NCI-H748 (cell line): ENCODE measurements around the gene SCRT2.
A peak's percentile ranks its signal among the peaks of the same experiment; 100 is the strongest.
"Not testable (repeated sequence)": the region's sequence is repeated elsewhere in the genome, so short reads cannot be mapped to it uniquely, and the experiment has no call there.

Experiments
- DNase-seq: peaks from one replicate; lab custom pipeline; 2025; ENCODE audit not compliant: unreplicated experiment; lab: John Stamatoyannopoulos, UW

SCRT2 gene

DNA sequence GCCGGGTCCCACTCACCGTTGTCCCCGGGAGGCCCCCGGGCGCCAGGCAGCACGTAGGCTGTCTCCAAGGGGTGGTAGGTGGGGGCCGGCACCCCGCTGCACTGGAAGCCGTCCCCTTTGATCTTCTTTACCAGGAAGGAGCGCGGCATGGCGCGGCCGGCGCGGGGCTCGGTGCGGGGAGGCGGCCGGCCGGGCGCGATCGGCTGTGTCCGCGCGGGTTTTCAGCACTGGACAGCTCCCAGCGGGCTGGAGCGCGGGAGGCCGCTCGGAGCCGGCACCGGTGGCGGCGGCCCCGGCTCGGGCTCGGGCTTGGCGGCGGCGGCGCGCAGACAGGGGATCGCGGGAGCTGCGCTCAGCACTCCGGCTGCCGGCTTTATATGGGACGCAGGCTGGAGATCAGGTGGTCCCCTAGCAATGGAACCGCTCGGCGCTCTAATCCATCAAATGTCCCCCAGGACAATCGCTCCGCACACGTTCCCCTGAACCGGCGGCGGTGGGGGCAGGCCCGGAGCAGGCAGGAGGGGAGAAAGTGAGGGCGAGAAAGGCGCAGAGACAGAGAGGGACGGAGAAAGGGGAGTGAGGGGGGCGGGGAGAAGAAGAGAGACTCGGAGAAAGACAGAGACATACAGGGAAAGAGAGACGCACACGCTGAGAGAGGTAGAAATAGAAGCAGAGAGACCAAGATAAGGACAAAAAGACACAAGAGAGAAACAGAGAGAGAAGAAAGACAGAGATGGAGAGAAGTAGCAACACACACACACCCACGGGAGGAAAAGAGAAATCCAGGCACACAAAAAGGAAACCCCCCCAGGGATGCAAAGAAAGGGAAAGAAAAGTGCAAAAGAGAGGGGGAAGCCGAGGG lies at the start of gene SCRT2:
SCRT2 (minus strand) TSS at position 350 of the 862 bp plus-strand sequence; CDS start at position 149, 201 bp downstream.
- DNase-seq, result peak; percentile 75

DNA sequence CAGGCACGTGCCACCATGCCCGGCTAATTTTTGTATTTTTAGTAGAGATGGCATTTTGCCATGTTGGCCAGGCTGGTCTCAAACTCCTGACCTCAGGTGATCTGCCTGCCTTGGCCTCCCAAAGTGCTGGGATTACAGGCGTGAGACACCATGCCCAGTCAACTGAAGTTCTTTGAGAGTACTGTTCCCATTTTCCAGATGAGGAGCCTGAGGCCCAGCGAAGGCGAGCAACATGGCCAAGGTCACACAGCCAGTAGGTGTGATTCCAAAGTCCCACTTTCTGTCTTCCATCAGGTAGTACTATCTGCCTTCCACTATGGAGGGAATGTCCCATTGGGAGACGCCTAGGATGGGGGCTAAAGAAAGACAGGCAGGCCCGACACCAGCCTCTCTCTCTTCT lies 49.2 kb upstream of the SCRT2 start:
- not testable (repeated sequence) for DNase-seq

DNA sequence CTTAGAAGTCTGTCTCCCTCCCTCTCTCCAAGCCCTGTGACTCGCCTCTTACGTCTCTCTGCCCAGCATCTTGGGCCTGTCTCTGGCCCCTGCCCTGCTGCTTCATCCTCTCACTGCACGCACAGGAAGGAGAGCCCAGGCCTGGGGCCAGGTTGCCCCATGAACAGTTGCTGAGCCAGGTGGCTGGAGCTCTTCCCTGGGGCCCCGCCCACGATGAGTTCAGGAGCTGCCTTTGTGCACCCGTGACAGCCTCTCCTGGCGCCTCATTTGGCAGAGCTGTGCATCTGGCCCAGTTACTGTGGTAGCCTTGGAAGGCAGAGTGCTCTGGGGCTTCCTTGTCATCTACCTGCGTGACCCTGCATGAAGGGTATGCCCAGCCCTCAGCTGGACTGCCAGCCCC lies 48.2 kb upstream of the SCRT2 start:
- DNase-seq, result peak; percentile 50

GRCh38 chr20:722822-723644 lies 47.4 kb upstream of the SCRT2 start:
- DNase-seq, result no peak

- DNase-seq, result no peak
Observed at GRCh38 chr20:721876-722275, 46.3 kb upstream of the SCRT2 start.

DNA sequence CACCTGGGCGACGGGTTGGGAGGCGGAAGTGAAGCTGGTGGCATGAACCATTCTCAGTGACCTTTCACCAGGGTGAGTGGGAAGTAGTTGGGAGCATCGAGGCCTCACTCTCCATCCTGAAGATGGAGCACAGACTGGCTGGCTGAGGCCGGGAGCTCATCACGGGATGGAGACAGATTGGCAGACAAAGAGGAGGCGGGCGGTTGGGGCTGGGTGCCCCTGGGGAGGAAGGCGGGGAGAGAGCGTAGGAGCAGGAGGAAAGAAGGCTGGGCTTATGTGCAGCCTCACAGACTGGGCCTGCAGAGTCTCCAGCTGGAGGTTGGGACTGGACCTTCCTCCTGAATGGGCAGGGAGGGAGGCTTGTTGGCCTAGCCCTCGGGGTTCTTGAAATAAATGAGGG lies 44.2 kb upstream of the SCRT2 start:
- no peak for DNase-seq

- DNase-seq, result no peak
Observed at GRCh38 chr20:719068-719467, 43.5 kb upstream of the SCRT2 start.

- DNase-seq, result no peak
Observed at GRCh38 chr20:717832-718231, 42.2 kb upstream of the SCRT2 start.

GRCh38 chr20:717271-717670 lies 41.7 kb upstream of the SCRT2 start:
- no peak for DNase-seq

GRCh38 chr20:714453-714852 lies 38.9 kb upstream of the SCRT2 start:
- no peak for DNase-seq

DNA sequence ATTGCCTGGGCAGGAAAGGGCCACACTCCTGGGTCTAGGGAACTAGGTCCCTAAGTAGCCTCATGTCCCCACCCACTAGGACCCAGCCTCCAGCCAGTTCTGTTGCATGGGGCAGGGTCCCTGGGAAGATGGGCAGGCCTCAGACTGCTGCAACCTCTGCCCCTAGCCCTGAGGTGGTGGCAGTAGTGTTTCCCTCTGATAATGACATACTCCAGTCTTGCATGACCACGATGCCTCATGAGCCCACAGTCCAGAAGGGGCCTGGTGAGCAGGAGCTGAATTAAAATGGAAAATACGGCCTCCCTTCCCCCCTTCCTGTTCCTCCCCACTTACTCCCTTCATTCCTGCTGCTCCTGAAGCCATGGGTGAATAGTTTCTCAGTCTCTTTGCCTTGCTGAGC lies 36.0 kb upstream of the SCRT2 start:
- no peak for DNase-seq

GRCh38 chr20:710780-711450 lies 35.3 kb upstream of the SCRT2 start:
- DNase-seq, result no peak

GRCh38 chr20:709991-710779 lies 34.6 kb upstream of the SCRT2 start:
- peak; percentile 63 for DNase-seq

DNA sequence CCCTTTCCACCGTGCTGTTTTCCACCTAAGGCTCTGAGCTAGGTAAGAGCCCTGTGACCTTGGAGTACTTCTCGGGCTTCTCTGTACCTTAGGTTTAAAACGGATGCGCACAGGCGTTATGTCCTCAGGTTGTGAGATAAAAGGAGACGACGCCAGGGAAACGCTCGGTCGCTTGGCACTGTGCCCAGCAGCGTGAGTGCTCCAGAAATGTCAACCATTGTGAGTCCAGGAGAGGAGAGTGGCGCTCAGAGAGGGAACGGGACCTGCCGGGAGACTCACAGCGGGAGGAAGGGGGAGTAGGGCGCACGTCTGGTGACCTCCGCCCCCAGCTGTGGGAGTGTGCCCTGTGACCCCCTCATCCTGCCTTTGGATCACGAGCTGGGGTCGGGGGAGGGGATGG lies 33.8 kb upstream of the SCRT2 start:
- peak; percentile 96 for DNase-seq

- DNase-seq, result no peak
Observed at GRCh38 chr20:708956-709355, 33.4 kb upstream of the SCRT2 start.

DNA sequence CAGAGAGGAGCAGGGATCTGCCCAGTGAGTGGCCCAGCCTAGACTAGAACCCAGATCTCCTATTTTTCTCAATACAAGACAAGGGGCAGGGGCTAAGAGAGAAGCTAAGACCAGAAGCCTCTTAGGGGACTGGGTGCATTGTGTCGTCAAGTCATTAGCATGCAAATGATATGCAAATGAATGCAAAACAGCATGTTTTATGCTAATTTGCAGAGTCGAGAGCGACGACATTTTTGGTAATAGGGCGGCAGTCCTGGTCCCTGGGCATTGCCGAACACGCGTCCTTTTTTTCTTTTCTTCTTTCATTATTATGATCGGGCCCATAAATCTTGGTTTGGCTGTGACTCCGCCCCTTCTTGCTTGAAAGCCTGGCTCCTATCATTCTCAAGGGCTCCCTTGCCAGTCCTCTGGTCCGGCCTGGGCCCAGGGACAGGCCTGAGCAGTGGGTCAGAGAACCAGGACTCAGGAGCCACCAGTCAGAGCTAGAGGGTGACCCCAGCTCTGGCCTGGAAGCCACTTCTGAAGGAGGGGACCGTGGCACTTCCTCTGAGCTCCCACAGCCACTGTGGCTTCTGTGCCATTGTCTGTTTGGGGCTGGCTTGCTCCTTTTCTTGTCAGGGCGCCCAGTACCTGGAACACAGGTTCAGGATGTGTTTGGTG lies 32.0 kb upstream of the SCRT2 start:
- DNase-seq, result no peak

- no peak for DNase-seq
Observed at GRCh38 chr20:706366-706885, 30.8 kb upstream of the SCRT2 start.

DNA sequence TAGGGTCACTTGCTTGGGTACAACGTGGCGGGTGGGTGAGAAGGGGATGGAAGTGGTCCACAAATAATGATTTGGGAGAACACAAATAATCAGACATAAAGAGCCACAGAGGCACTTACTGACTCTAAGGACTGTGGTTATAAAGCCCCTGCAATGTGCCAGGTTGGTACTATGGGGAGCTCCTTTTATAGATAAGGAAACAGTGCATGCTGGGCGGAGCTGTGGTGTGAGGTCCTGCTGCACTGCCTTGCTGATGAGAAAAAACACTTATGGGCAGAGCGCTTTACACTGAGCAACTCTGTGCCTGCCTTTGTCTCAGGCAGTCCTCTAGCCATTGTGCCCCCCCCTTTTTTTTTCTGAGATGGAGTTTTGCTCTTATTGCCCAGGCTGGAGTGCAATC lies 29.1 kb upstream of the SCRT2 start:
- DNase-seq, result no peak

GRCh38 chr20:703426-703825 lies 27.8 kb upstream of the SCRT2 start:
- DNase-seq, result no peak

DNA sequence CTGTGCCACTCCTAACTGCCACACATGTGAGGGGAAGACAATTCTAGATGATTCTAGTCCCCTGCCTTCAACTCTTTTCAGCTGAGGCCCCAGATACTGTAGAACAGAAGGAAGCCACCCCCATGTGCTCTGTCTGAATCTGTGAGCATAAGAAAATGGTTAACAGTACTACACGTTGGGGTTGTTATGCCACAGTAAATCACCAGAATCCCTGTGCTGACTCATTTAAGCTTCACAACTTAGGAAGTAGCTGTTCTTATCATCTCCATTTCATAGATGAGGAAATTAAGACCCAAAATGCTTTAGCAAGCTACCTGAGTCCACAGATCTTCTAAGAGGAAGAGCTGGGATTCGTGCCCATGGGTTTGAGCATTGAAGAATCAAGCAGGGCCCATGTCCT lies 27.4 kb upstream of the SCRT2 start:
- DNase-seq, result no peak
